Activated CD8-positive, alpha-beta memory T cell treated with anti-CD3 and anti-CD28 coated beads for 4 hours (primary cell): ENCODE results near the gene RNF150.

Source experiments
- DNase-seq, 2 donors: peaks; one replicate each; pipeline ENCODE4 v3.0.0-alpha.2; 2020; ENCODE audit warnings: low read depth in 2 of 2

RNF150 gene

DNA sequence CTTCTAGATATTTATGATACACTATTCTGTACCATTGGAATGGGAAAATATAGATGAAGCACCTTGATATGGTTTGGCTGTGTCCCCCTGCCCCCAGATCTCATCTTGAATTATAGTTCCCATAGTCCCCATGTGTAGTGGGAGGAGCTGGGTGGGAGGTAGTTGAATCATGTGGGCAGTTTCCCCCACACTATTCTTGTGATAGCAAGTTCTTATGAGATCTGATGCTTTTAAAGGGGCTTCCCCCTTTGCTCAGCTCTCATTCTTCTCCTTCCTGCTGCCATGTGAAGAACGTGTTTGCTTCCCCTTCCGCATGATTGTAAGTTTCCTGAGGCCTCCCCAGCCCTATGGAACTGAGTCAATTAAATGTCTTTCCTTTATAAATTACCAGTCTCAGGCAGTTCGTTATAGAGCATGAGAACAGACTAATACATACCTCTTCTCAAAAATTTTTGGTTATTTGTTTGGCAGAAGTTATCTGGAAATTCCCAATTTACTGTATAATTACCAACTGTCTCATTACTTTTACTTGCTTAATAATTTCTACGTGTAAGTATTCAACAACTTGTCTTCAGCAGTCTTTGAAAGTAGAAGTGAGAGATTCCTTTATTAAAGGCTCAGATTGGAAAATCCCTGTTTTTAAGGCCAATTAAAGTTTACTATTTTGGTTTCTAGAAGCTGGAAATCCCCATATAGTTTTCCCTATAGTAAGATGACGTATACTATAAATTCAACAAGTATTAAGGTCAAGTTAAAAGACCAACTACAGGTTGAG is 152.7 kb downstream of the RNF150 start:
- no peak for DNase-seq

DNA sequence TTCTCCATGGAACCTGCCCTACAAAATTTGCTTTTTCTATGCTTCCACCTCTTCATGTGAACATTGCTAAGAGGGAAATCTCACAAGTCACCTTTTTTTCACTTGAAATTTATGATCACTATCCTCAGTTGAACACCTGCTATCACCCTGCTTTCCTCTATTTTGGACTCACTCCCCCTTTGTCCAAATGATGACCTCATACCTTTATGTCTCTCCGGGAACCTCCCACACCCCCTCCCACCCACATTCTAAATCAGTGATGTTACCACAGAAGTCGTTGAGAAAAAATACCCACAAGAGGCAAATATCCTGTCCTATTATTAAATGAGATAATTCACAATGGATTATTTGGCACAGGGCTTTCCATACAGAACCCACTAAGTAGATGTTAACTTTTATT is 156.5 kb downstream of the RNF150 start:
- DNase-seq: no peak

DNA sequence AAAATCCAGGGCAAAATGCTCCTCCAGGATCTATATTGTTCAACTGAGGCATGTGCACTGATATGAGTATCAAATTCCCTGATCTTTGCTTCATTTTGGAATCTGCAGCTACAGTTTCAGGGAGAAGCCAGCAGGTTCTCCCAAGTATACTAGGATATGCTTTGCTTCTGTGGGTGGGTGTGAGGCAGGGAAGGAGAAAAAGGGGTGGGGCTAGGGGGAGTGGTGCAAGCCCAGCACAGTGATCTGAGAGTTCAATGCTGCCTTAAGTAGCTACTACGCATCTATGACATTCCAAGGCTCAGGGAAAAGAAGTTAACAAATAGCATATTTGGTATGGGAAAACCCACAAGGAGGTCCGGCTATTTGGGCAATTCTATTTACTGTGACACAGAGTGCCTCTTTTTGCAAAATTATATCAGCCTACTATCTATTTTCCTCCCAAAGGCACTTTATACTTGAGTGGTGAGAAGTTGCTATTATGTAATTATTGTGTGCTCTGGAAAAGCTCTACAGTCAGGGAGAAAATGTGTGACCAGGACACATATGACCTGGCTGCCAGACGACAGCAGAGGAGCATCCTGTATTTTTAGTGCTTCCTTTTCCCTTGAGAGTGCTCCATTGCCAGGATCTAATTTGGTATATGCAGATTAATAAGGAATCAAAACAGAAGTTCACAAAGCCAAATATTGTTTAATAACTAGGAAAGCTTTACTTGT is 162.0 kb downstream of the RNF150 start:
- DNase-seq: no peak

DNA sequence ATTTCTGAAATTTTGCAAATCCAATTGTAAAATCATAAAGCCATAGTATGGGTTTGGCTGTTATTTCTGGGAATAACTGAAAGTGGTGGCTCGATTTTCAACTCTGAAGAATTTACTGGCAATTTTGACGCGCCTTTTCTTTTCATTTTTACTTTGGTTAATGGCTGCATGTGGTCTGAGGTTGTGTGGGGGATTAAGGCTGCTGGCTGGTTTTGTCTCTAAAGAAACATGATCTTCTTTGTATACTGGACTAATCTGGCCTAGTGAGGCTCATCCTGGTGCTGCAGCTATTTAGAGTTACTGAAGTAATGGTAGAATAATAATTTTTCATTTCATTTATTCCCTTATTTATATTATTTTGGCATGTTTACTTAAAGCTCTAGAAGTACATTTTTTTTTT is 164.0 kb downstream of the RNF150 start:
- no peak for DNase-seq

DNA sequence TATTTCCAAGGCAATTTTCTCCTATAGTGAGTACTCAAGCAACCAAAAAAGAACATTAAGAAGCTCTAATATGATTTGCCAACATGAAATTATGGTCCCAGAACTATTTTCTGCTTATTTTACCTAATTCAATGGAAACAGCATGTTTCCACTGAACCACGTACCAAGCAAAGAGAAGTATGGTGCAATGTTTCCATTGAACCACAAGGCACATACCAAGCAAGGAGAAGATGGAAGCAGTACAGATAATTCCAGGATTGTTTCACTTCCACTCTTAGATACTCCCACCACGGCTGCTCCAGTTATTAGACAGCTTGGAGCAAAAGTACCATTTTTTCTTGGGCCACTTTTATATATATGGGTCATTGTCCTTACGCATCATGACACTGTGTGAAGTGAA is 164.9 kb downstream of the RNF150 start:
- DNase-seq: no peak

DNA sequence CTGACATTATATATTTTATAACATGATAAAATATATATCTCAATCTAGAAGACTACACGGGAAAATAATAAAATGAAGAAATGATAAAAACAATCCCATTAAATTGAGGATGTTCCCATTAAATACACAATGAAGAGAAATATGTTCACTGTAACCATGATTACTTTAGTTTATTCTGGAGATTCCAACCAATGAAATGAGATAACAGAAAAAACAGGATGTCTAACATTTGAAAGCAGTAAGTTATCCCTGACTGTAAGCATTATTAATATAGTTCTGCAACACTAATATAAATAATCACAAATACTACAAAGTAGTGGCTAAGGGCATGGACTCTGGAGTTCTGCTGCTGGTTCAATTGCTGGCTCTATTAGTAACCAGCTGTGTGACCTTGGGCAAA is 169.4 kb downstream of the RNF150 start:
- no peak for DNase-seq

DNA sequence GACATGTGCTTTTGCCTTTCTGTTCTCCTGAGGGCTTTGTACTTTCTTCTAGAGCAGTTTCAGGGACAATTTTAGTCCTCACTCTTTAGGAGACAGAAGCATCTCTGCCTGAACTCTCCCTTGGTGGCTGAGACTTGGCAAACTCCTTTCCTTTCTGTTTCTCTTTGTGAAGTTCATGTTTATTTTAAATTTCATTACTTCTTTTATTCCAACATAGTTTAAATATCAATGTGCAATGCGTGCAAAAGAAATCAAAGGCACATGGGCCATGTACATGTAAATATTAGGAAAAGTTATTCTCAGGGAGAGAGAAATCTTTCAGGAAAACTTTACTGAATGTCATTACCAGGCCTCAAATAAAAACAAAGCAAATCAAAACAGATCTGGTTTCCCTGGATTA is 177.6 kb downstream of the RNF150 start:
- no peak for DNase-seq

DNA sequence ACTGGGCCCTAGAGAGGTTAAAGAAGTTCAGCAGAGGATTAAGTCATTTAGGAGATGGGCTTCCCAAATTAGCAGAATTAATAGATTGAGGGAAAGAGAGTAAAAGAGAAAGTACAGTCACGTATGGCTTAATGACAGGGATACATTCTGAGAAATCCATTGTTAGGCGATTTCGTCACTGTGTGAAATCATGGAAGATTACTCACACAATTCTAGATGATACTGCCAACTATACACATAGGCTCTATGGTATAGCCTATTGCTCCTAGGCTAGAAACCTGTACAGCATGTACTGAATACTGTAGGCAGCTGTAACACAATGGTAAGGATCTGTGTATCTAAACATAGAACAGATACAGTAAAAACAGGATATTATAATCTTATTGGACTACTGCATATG is 180.6 kb downstream of the RNF150 start:
- DNase-seq: no peak

DNA sequence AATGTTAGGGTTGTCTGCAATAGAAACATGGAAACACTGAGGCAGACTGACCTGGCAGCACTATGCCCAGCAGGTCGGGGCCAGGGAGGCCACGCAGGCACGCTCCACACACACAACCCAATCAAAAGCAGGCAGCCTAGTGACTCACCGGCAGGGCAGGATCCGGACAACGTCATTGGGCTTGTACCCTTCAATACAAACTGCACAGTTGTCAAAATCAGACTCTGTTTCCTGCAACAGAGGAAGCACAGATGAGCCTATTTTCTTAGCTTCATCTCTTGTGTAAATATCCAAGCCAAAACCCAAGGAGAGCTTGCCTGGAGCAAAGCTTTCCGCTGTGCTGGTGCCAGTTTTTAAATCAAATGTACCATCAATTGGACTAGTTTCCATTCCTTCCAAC is 185.8 kb downstream of the RNF150 start:
- no peak for DNase-seq

DNA sequence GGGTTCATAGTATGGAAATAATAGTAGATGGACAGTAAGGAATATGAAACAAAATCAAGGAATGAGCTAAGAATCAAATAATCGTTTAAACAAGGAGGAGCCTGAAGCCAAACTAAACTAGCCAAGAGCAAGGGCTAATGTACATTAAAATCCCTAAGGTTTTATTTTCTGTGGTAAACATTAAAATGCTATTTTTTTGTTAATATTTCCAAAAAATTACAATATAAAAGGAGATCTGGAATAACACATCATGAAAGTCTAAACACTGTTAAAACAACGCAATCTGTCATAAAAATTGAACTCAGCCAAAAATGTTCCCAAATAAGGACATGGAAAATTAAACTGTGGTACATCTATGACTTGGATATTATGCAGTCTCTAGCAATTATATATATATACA is 188.2 kb downstream of the RNF150 start:
- DNase-seq: no peak

DNA sequence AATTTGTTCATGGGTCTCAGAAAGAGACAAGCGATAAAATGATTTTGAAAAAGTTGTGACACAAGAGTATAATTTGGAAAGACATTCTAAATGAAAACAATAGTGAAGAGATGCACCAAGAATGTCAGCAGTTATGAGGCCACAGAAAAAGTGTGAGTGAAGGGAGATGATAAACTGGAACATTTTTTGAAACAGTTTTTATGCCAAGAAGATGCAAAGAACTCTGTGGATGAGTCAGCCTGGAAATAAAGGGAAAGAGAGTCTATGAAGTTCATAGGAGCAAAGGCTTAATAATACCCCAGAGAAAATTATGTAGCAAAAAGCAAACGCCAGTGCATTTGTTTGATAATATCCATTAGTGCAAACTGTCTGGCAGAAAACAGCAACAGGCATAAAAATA is 188.7 kb downstream of the RNF150 start:
- no peak for DNase-seq

DNA sequence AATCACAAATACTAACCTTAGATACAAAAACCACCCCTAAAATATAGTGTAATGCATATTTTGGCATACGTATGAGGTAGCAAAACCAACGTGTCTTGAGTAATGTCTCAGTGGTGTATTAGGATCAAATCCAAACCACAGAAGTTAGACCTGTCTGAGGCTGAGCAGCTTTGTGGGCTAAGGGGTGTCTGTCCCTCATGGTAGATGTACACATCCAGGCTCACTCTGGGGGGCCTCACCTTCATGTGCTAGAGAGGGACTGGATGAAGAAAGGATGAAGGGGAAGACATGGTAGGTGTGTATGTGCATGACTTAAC is 189.1 kb downstream of the RNF150 start:
- DNase-seq: no peak

DNA sequence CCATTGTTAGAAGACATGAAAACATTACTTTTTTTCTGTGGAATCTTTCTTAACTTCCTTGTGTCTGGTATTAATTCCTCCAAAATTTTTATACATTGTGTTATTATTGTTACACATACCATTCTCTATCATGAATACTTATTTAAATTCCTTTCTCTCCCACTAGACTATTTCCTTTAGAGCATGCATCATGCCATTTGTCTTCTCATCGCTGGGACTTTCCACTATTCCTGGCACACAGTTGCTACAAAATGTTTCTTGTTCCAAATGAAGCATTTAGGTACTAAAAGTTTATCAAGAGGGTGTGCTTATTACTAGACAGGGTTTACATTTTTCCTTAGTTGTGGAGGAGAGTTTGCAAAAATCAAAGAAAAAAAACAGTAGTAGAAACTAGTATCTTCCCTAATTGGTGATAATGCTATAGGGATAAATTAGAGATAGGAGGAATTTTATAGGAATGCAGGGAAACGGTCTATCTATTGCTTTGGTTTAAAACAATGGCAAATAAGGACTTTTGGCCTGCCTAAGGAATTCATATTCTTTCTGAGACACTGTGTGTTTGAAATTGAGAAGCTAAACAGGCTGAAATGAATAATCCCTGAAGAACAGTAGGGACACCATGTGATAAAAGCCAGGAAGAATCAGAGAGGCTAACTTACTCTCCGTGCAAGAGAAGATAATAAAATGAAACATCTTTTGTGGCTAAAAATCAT is 189.6 kb downstream of the RNF150 start:
- no peak for DNase-seq

DNA sequence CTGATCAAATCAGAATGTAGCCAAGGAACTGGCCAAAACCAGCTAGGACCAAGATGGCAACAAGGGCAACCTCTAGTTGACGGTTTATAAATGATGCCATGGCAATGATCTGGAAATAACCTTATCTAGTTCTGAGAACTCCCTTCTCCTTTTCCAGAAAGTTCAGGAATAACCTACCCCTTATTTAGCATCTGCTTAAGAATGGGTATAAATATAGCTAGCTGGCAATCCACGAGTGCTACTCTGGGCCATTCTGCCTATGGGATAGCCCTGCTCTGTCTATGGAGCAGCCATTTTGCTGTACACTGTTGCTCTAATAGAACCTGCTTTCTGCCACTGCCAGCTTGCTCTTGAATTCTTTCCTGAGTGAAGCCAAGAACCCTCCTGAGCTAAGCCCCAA is 192.7 kb downstream of the RNF150 start:
- DNase-seq: no peak

DNA sequence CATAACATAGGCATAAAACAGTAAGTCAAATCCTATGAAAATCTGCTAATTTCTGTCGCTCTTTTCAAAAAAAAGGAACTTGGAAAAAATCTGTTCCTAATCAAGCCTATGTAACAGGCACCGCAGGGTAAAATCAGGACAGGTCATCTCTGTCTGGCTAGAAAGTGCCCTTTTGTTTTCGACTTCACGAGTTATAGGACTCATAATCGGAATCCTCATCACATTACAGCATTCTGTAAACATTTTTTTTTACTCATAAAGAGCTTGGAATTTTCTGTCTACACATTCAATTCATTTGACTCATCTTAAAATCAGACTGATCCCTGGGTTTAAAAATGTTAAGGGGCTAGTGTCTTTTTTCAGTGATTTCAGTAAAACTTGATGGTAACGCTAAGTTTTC is 195.4 kb downstream of the RNF150 start:
- no peak for DNase-seq

DNA sequence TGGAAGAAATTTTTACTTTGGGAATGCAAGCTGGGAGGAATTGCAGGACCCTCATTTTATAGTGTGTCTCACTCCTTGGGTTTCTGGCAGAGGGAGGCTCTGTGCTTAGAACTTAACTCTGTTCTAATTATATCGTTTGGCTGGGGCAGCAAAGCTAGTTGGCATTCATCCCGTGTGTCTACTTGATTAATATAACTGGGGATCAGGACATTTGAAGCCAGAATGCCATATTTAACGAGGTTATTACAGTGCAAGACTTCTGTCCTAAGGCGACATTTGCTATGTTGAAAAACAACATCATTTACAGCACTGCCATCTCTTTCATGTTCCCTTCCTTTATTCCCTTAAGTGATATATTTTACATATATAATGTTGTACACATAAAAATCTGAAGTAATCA is 198.0 kb downstream of the RNF150 start:
- no peak for DNase-seq

DNA sequence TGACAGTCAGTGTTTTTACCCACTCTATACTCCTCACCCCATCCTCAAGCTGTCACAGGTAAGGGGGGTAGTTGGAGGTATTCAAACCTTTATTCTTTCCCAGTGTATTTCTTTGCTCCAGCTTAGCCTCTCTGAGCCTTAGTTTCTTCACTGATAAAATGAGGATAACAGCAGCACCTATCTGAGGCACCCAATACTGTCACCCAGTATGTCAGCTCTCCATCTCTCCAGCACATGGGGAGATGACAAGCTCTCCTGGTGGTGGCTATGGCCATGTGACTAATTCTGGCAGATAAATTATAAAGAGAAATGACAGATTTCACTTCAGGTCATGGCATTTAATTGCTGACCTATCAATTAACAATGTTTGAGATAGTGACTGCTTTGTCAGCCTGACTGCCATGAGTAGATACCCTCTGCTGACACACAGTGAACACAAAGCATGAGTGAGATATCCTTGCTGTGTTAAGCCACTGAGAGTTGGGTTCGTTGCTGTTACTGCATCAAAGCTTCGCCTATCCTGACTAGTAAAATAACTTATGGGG is 200.7 kb downstream of the RNF150 start:
- no peak for DNase-seq

DNA sequence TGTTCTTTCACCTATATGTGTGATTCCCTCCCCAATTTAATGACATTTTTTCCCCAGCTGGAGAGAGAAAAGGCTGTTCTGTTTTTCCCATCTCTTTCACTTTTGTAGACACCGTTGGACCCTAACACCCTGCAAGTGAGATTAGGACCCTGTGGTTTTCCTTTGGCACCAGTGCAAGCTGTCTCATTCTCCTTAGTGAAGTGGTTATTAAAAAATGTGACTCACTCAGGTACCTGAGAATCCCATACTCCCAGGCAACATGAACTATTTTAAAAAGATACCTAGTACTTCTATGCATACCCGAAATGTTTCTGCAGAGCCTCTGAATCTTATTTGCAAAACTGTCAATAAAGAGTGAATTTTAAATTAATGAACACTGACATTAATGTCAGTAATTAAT is 201.4 kb downstream of the RNF150 start:
- no peak for DNase-seq

DNA sequence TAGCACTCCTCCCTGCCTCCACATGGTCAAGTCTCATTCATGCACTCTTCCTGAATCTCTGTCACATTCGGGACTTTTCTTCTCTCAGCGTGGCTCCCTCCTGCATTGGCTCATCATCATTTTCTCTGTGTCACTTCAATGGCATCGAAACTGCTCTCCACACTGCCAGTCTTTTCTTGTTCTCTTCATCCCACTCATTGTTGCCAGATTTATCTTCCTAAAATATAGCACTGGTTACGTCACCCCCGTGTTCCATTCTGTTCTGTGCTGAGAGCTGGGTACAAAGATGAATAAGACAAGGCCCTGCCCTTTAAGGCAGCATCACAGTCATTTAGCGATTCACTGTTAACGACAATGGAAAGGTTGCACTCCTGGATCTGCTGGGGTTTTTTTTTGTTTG is 202.7 kb downstream of the RNF150 start:
- DNase-seq: no peak

DNA sequence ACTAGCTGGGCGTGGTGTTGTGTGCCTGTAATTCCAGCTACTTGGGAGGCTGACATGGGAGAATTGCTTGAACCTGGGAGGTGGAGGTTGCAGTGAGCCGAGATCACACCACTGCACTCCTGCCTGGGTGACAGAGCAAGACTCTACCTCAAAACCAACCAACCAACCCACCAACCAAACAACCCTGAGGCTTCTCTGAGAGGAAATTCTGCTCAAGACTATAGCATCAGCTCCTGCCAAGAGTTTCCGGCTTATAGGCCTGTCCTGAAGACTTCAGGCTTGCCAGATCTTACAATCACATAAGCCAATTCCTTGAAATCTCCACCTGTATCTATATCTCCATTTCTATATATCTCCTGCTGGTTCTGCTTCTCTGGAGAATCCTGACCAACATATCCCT is 203.3 kb downstream of the RNF150 start:
- DNase-seq: no peak

DNA sequence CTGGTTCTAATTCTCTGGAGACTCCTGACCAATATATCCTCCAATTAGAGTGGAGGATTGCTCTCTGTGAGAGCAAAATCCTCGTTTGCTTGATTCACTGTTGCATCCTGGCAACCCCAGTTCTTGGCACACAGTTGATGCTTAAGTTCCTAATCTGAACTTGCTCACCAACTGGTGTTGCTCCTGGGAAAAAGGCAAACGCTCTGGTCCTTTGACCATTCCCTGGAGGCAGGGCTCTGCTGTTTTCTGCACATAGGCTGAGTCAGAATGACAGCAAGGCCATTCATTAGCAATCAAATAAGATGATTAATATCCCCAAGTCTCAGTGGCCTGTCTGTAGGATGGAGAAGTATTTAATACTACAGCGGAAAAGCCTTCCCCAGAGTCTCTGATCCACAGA is 204.4 kb downstream of the RNF150 start:
- no peak for DNase-seq

DNA sequence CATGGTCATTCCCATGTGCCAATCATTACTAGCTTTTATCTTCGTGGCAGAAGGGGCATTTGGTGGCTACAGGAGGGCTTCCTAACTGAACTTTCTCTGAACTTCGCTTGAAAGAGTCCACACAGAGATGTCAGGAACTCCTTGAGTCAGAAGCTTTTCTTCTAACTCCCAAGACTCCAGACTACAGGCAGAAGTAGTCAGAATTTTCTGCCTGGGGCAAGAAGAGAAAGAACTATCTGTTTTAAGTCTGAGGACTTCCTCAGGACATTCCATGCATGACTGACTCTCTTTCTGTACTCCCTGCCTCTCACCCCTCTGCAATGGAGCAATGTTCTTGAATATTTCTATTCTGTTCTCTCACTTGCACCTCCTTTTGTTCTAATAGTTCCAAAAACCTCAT is 206.6 kb downstream of the RNF150 start:
- DNase-seq: no peak

DNA sequence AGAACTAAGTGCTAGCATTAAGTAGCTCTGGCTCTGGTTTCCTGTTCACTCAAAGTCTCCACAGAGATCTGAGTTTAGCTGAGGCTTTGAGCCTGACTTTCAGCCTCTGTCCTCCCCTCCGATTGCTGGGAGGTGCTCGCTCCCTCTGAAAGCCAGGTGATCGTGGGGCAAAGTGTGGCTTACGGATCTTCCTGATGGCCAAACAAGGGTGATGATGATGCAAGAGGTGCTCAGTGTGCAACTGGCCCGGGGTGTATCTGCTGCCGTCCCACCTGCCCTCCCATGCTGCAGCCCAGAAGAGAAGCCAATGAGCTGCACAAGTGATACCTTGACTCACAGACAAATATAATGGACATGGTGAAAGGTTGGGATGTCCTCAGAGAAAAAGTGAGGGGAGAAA is 207.9 kb downstream of the RNF150 start:
- no peak for DNase-seq
